DOHH2 (cell line): ENCODE data around the gene KCNJ13.

Experiments
- H3F3A ChIP-seq: fragments of 200-600 bp; sonication (generic), shearing (Covaris generic); 2 replicates; pipeline ENCODE4 v1.6.0; 2016; ENCODE audit warnings: antibody characterized with exemption, mild to moderate bottlenecking; ENCODE audit not compliant: control insufficient read depth, insufficient read depth
- H3K27ac ChIP-seq: fragments of 200-600 bp; sonication (generic); 2 replicates; pipeline ENCODE4 v1.5.1; 2014; ENCODE audit warnings: low read depth, mild to moderate bottlenecking, low read length, moderate library complexity
- H3K27me3 ChIP-seq: fragments of 200-600 bp; sonication (generic); 2 replicates; pipeline ENCODE4 v1.6.1; 2014; ENCODE audit warnings: mild to moderate bottlenecking, low read length, mixed read lengths; ENCODE audit not compliant: control insufficient read depth
- H3K36me3 ChIP-seq: fragments of 200-600 bp; sonication (generic); 2 replicates; pipeline ENCODE4 v1.6.1; 2014; ENCODE audit warnings: mild to moderate bottlenecking, low read length, moderate library complexity, mixed read lengths; ENCODE audit not compliant: control insufficient read depth
- H3K4me1 ChIP-seq: fragments of 200-600 bp; sonication (generic); 2 replicates; pipeline ENCODE4 v1.6.1; 2014; ENCODE audit warnings: mild to moderate bottlenecking, low read length, mixed read lengths; ENCODE audit not compliant: control insufficient read depth
- H3K4me2 ChIP-seq: fragments of 200-600 bp; sonication (generic); 2 replicates; pipeline ENCODE4 v1.6.0; 2014; ENCODE audit warnings: mild to moderate bottlenecking, low read length, moderate library complexity
- H3K4me3 ChIP-seq: fragments of 200-600 bp; sonication (generic); 2 replicates; pipeline ENCODE4 v1.5.1; 2014; ENCODE audit warnings: mild to moderate bottlenecking, low read length, mixed read lengths
- H3K79me2 ChIP-seq: fragments of 200-600 bp; sonication (generic); 2 replicates; pipeline ENCODE4 v1.6.1; 2014; ENCODE audit warnings: mild to moderate bottlenecking, low read length, mixed read lengths; ENCODE audit not compliant: control insufficient read depth
- H3K9me2 ChIP-seq: fragments of 200-600 bp; sonication (generic); replicated peaks from 2 replicates; pipeline ENCODE4 v1.6.1; 2014; ENCODE audit warnings: mild to moderate bottlenecking, low read length, mixed read lengths; ENCODE audit not compliant: control insufficient read depth
- H3K9me3 ChIP-seq: fragments of 200-600 bp; sonication (generic); 2 replicates; pipeline ENCODE4 v1.6.1; 2014; ENCODE audit warnings: antibody characterized with exemption, low read length, mixed read lengths; ENCODE audit not compliant: control insufficient read depth, insufficient read depth
- H4K20me1 ChIP-seq: fragments of 200-600 bp; sonication (generic); 2 replicates; pipeline ENCODE4 v1.6.0; 2014; ENCODE audit warnings: low read depth, mild to moderate bottlenecking, antibody characterized with exemption, low read length, moderate library complexity; ENCODE audit not compliant: control insufficient read depth, insufficient read depth
- EZH2phosphoT487 ChIP-seq: fragments of 200-600 bp; sonication (generic); IDR thresholded peaks from 2 replicates; pipeline ENCODE4 v1.6.1; 2017; ENCODE audit warnings: borderline replicate concordance, mild to moderate bottlenecking, antibody characterized with exemption, low read length, moderate library complexity, mixed read lengths
- TF ChIP-seq, protein P1 (sequence below): fragments of 200-600 bp; sonication (generic); IDR thresholded peaks from one replicate; pipeline ENCODE4 v1.5.1; 2014; ENCODE audit warnings: antibody characterized with exemption, mild to moderate bottlenecking, low read depth, low read length; ENCODE audit not compliant: poor library complexity, severe bottlenecking

Gene KCNJ13

DNA sequence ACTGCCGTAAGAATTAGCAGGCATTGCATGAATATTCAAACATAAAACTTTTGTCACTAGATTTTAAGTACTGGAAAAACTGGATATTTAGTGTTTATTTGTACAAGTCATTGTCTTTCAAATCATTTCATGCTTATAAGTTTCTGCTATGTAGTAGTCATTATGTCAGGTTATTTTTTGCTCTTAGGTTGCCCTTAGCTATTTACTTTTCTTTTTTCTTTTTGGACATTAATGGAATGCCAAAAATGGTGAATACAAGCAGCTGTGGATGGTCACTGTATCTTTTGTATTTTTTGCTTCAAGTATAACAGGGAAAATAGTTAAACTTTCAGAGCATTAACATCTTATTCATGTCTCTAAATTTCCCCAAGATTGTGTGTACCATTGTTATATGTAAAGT, 18.6 kb upstream of the KCNJ13 start:
- Histone ChIP-seq H3K27ac (no peak overlapping the region), H3K36me3 (peaks cover 89% of the 10 kb centered on the region), H3K9me3 (no peaks in the 10 kb centered on the region), H3K4me3 (no peak overlapping the region), H3K4me1 (no peaks in the 10 kb centered on the region), H4K20me1 (no peaks in the 10 kb centered on the region), H3K79me2 (no peaks in the 10 kb centered on the region), H3K4me2 (no peak overlapping the region), H3K27me3 (no peaks in the 10 kb centered on the region), H3K9me2 (no peaks in the 10 kb centered on the region), H3F3A (no peaks in the 10 kb centered on the region)
- no peak for TF ChIP-seq EZH2phosphoT487
- TF ChIP-seq, protein P1, sequence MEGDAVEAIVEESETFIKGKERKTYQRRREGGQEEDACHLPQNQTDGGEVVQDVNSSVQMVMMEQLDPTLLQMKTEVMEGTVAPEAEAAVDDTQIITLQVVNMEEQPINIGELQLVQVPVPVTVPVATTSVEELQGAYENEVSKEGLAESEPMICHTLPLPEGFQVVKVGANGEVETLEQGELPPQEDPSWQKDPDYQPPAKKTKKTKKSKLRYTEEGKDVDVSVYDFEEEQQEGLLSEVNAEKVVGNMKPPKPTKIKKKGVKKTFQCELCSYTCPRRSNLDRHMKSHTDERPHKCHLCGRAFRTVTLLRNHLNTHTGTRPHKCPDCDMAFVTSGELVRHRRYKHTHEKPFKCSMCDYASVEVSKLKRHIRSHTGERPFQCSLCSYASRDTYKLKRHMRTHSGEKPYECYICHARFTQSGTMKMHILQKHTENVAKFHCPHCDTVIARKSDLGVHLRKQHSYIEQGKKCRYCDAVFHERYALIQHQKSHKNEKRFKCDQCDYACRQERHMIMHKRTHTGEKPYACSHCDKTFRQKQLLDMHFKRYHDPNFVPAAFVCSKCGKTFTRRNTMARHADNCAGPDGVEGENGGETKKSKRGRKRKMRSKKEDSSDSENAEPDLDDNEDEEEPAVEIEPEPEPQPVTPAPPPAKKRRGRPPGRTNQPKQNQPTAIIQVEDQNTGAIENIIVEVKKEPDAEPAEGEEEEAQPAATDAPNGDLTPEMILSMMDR: no peak

- Histone ChIP-seq H3K27me3 (no peaks in the 10 kb centered on the region), H3F3A (no peaks in the 10 kb centered on the region), H3K36me3 (peaks cover 92% of the 10 kb centered on the region), H3K9me3 (no peaks in the 10 kb centered on the region), H3K4me1 (no peaks in the 10 kb centered on the region), H3K27ac (no peak overlapping the region), H4K20me1 (no peaks in the 10 kb centered on the region), H3K9me2 (no peaks in the 10 kb centered on the region), H3K79me2 (no peaks in the 10 kb centered on the region), H3K4me3 (no peak overlapping the region), H3K4me2 (no peak overlapping the region)
- TF ChIP-seq, protein P1: no peak
- no peak for TF ChIP-seq EZH2phosphoT487
Measured at GRCh38 chr2:232793271-232793670, 16.9 kb upstream of the KCNJ13 start.

GRCh38 chr2:232791518-232791917, 15.2 kb upstream of the KCNJ13 start:
- no peak overlapping the region for H3K4me3 ChIP-seq
- H3K27me3 ChIP-seq: no peaks in the 10 kb centered on the region
- TF ChIP-seq, protein P1: no peak
- no peak for TF ChIP-seq EZH2phosphoT487
- no peaks in the 10 kb centered on the region for H3F3A ChIP-seq
- H3K9me2 ChIP-seq: no peaks in the 10 kb centered on the region
- no peak overlapping the region for H3K4me2 ChIP-seq
- H4K20me1 ChIP-seq: no peaks in the 10 kb centered on the region
- H3K9me3 ChIP-seq: no peaks in the 10 kb centered on the region
- H3K36me3 ChIP-seq: peaks cover 91% of the 10 kb centered on the region
- no peaks in the 10 kb centered on the region for H3K79me2 ChIP-seq
- H3K27ac ChIP-seq: no peak overlapping the region
- no peaks in the 10 kb centered on the region for H3K4me1 ChIP-seq

GRCh38 chr2:232789082-232789481, 12.7 kb upstream of the KCNJ13 start:
- H3K79me2 ChIP-seq: no peaks in the 10 kb centered on the region
- peaks cover 70% of the 10 kb centered on the region for H3K36me3 ChIP-seq
- no peak overlapping the region for H3K4me3 ChIP-seq
- no peaks in the 10 kb centered on the region for H3F3A ChIP-seq
- TF ChIP-seq EZH2phosphoT487: no peak
- TF ChIP-seq, protein P1: no peak
- no peaks in the 10 kb centered on the region for H3K4me1 ChIP-seq
- H3K27ac ChIP-seq: no peak overlapping the region
- no peaks in the 10 kb centered on the region for H4K20me1 ChIP-seq
- H3K4me2 ChIP-seq: no peak overlapping the region
- no peaks in the 10 kb centered on the region for H3K9me2 ChIP-seq
- no peaks in the 10 kb centered on the region for H3K9me3 ChIP-seq
- no peaks in the 10 kb centered on the region for H3K27me3 ChIP-seq
